ENCODE results near the gene SOX18. TPM values are rescaled to one million over a fixed set of nuclear protein-coding genes. Genes with fewer than 3 reads are reported as not detected.

Gene SOX18
- total and polyA plus RNA-seq, 2 of the 8 experiments (the other 6 are each of a cell fraction or from before 2014, with no cell fraction given): 0.09 TPM; not detected in 1

- H3K23ac ChIP-seq (ENCODE audit: insufficient read length): no peak overlapping the region
- H3K36me3 ChIP-seq (ENCODE audit: control insufficient read depth in 2 of 4, insufficient read depth in 4 of 4, low read length in 3 of 4): peaks cover 11 to 29% (median 21%) of the 10 kb centered on the region in 4 experiments; a peak in 7 of 8 replicates
- no peak overlapping the region for H2BK12ac ChIP-seq (ENCODE audit: low read depth, low read length)
- H3K14ac ChIP-seq (ENCODE audit: insufficient read length): no peak overlapping the region
- H3K9me3 ChIP-seq (ENCODE audit: insufficient read depth in 2 of 2, low read depth in 1 of 2, low read length in 1 of 2): no peaks in the 10 kb centered on the region
- H4K8ac ChIP-seq (ENCODE audit: extremely low read depth, insufficient read depth, low read length): no peak overlapping the region
- no peaks in the 10 kb centered on the region for H3K79me2 ChIP-seq (ENCODE audit: control insufficient read depth in 1 of 2, insufficient read depth in 2 of 2, low read length in 2 of 2)
- peaks cover 0 to 5% of the 10 kb centered on the region in 2 experiments for H4K20me1 ChIP-seq (replicated peaks in 1 of 2; ENCODE audit: control insufficient read depth in 1 of 2, insufficient read depth in 2 of 2, low read length in 2 of 2)
- H3K9ac ChIP-seq (replicated peaks in 1 of 4; ENCODE audit: extremely low read depth in 1 of 4, low read depth in 3 of 4, low read length in 3 of 4): no peak overlapping the region
- no peak for DNase-seq (ENCODE audit: low read depth in 1 of 2, low spot score in 2 of 2)
- H3K18ac ChIP-seq (ENCODE audit: extremely low read depth, low read length): no peak overlapping the region
- H4K91ac ChIP-seq (replicated peaks; ENCODE audit: insufficient read length, low read length): no peak overlapping the region
- peaks cover 0 to 9% (median 4%) of the 10 kb centered on the region in 4 experiments; a peak in 4 of 7 replicates for H3K27me3 ChIP-seq (replicated peaks in 1 of 4; ENCODE audit: control insufficient read depth in 3 of 4, extremely low read depth in 1 of 4, insufficient read depth in 3 of 4, low read length in 3 of 4)
- H3K79me1 ChIP-seq (ENCODE audit: low read depth, low read length): no peaks in the 10 kb centered on the region; the same call in 1 of the 2 replicates
- no peak overlapping the region for H2AFZ ChIP-seq (ENCODE audit: low read length)
- no peak overlapping the region for H3K4me2 ChIP-seq (ENCODE audit: insufficient read depth in 1 of 2, low read depth in 2 of 2, low read length in 2 of 2)
- no peak overlapping the region for H2BK20ac ChIP-seq (ENCODE audit: low read length)
- H4K5ac ChIP-seq (ENCODE audit: insufficient read length, low read depth, low read length): no peak overlapping the region
- 90% methylated on average over 31 of the region's 31 CpGs; no CpG with 5 or more reads in 1 of the 2 experiments for WGBS, 2 experiments (ENCODE audit: extremely low coverage in 1 of 2, insufficient coverage in 1 of 2, insufficient read length in 1 of 2, insufficient replicate concordance in 2 of 2, low coverage in 1 of 2, low lambda C conversion rate in 2 of 2, missing lambda C conversion rate in 1 of 2)
- H2AK5ac ChIP-seq (ENCODE audit: low read depth, low read length): no peak overlapping the region
- no peak overlapping the region for H2BK5ac ChIP-seq (ENCODE audit: low read depth, low read length)
- no peak overlapping the region for H3K27ac ChIP-seq (ENCODE audit: low read depth, low read length)
- H3K4me3 ChIP-seq (ENCODE audit: extremely low read depth in 1 of 4, insufficient read depth in 2 of 4, low read depth in 3 of 4, low read length in 4 of 4): no peak overlapping the region
- ChIA-PET POLR2A (ENCODE audit: partially characterized antibody) (interaction anchor here (1.1 to 1.7 kb wide), 3 partner anchors 10 to 53 kb away, joined by 4 to 5 read pairs (median 4); partner anchors contain the start of gene SAMD10), CTCF (ENCODE audit: partially characterized antibody) (interaction anchor here (0.7 to 1.8 kb wide), 4 partner anchors 27 to 81 kb away, joined by 3 to 6 read pairs (median 4); partner anchors contain the start of gene SAMD10)
- H3K4me1 ChIP-seq (replicated peaks in 1 of 4; ENCODE audit: control insufficient read depth in 3 of 4, insufficient read depth in 4 of 4, low read length in 3 of 4): peaks cover 0 to 19% (median 15%) of the 10 kb centered on the region in 4 experiments; a peak in 6 of 7 replicates
- no peak overlapping the region for H2BK15ac ChIP-seq (ENCODE audit: low read length)
- FAIRE-seq: no peak
- H3K23me2 ChIP-seq (ENCODE audit: low read depth, low read length): no peaks in the 10 kb centered on the region; the same call in 1 of the 2 replicates
- H3K4ac ChIP-seq (replicated peaks; ENCODE audit: insufficient read length, low read depth, low read length): no peak overlapping the region
- no peak overlapping the region for H3K56ac ChIP-seq (replicated peaks; ENCODE audit: insufficient read length, low read depth, low read length)
- no peak overlapping the region for H2BK120ac ChIP-seq (replicated peaks; ENCODE audit: low read depth, low read length)
- TF ChIP-seq E2F6 (IDR thresholded peaks at IDR 0.05): no peak
- no peak for TF ChIP-seq RBBP5 (IDR thresholded peaks at IDR 0.05; ENCODE audit: borderline replicate concordance, low read depth, low read length)
- TF ChIP-seq SP4 (IDR thresholded peaks at IDR 0.05; ENCODE audit: low read length): no peak
- no peak for TF ChIP-seq CREB1 (IDR thresholded peaks at IDR 0.05)
- TF ChIP-seq TAF1 (IDR thresholded peaks at IDR 0.05; ENCODE audit: low read depth, low read length): no peak
These were observed 16.5 kb downstream of the SOX18 start for GRCh38 chr20:64032706-64033624.

All from H1 (cell line).